GM10847 (cell line): ENCODE results near the gene LRRC4B.

Experiments
- POLR2A ChIP-seq: IDR thresholded peaks from 2 replicates; pipeline ENCODE4 v1.6.1; 2011; ENCODE audit not compliant: insufficient read length; ENCODE audit errors: extremely low read depth

The LRRC4B gene, protein sequence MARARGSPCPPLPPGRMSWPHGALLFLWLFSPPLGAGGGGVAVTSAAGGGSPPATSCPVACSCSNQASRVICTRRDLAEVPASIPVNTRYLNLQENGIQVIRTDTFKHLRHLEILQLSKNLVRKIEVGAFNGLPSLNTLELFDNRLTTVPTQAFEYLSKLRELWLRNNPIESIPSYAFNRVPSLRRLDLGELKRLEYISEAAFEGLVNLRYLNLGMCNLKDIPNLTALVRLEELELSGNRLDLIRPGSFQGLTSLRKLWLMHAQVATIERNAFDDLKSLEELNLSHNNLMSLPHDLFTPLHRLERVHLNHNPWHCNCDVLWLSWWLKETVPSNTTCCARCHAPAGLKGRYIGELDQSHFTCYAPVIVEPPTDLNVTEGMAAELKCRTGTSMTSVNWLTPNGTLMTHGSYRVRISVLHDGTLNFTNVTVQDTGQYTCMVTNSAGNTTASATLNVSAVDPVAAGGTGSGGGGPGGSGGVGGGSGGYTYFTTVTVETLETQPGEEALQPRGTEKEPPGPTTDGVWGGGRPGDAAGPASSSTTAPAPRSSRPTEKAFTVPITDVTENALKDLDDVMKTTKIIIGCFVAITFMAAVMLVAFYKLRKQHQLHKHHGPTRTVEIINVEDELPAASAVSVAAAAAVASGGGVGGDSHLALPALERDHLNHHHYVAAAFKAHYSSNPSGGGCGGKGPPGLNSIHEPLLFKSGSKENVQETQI

DNA sequence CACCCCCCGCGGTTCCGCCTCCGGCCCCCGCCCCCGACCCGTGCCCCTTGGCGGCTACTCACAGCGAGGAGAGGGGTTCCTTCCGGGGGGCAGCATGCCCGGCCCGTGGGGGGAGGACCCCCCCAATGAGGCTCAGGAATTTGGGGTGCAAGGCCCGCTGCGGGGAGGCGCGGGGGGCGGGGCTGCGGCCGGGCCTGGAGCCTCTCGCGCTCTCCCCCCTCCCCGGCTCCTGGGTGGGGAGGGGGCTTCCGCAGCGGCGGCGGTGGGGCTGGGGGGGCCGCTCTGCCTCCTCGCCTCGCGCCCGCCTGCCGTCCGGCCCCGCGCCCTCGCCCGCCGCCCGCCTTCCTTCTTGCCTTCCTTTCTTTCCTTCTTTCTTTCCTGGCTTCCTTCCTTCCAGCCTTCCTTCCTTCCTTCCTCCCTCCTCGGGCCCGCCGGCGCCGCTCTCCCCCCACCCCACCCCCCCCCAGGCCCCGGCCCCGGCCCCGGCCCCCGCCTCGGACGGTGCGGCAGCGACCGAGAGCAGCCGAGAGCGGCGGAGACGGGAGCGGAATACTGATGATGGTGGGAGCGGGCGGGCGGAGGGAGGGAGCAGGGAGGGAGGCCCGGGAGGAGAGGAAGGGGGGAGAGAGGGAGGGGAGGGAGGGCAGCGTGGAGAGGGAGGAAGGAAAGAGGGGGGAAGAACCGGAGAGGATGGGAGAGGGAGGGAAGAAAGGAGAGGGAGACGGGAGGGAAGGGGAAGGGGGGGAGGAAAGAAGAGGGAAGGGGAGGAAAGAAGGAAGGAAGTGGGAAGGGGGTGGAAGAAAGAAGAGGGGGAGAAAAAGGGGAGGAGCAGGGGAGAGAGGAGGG is at the start of gene LRRC4B:
Gene LRRC4B, minus strand, starts transcription at position 554 of the 846 bp plus-strand sequence. CDS start 19,597 bp downstream, outside the sequence.
- no peak for TF ChIP-seq POLR2A

- no peak for TF ChIP-seq POLR2A
Measured at GRCh38 chr19:50607874-50608785, 39.9 kb upstream of the LRRC4B start.

DNA sequence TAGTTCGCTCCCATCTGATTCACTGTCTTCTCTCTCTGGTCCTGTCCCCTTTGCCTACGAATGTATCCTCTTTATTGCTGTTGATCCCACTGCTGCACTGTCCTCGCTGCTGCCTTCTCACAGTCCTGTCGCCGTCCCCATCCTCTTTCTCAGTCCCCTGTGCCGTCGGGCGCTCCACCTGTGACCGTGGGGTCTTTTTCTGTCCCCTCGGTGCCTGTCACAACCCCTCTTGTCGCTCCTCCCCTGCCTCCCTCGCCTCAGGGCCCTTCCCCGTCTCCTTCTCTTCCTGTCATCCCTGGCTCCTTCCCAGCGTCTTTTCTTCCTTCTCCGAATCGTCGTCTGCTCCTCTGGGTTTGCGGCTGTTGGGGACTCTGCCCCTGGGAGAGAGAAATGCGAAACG is 39.2 kb upstream of the LRRC4B start:
- no peak for TF ChIP-seq POLR2A

- no peak for TF ChIP-seq POLR2A
Measured at GRCh38 chr19:50602935-50603334, 34.7 kb upstream of the LRRC4B start.

GRCh38 chr19:50602496-50602895 is 34.3 kb upstream of the LRRC4B start:
- no peak for TF ChIP-seq POLR2A

GRCh38 chr19:50602089-50602422 is 33.8 kb upstream of the LRRC4B start:
- TF ChIP-seq POLR2A, result no peak

- no peak for TF ChIP-seq POLR2A
Measured at GRCh38 chr19:50601407-50602088, 33.3 kb upstream of the LRRC4B start.

DNA sequence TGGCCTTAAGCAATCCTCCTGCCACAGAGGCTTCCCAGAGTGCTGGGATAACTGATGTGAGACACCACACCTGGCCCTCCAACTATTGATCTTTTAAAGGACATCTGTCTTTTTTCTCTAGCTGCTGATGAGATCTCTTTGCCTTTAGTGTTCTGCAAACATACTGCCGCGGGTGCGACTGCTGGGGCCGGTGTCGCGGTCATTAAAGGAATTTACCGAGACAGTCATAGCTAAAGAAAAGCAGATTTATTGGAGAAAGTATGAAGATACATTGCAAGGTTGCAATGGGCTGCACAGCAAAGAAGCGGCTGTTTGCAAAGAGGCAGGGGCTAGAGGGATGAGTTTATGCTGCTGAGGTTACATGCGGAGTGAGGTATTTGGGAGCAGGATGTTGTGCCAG is 31.2 kb upstream of the LRRC4B start:
- no peak for TF ChIP-seq POLR2A

GRCh38 chr19:50590191-50590590 is 22.0 kb upstream of the LRRC4B start:
- TF ChIP-seq POLR2A, result no peak

DNA sequence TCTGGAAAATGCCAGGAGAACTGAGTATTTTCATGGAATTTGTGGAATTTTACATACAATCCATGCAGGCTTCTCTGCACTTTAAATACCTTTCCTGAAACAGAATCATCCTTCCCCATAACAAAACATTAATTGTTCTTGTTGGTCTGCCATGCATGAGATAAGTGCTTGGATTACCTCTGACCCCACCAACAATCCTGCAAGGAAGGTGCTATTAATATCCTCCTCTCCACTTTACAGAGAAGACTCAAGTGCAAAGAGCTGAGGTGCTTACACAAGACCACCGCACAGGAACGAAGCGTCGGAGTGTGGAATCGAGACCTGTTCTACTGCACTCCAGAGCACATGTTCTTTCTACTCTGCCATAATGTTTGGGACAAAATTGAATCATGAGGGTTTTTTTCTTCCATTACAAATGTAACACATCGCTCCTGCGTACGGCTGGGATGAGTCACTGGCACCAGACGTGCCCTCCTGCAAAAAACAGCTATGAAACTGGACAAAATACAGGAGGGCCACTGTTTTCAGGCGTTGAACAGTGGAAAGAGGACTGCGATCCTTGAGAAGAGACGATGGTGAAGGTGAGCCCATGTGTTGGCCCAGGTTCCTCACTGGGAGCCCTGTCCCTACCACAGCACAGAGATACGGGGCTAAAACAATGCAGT is 12.9 kb upstream of the LRRC4B start:
- TF ChIP-seq POLR2A, result no peak

- no peak for TF ChIP-seq POLR2A
Measured at GRCh38 chr19:50580240-50580639, 12.0 kb upstream of the LRRC4B start.

DNA sequence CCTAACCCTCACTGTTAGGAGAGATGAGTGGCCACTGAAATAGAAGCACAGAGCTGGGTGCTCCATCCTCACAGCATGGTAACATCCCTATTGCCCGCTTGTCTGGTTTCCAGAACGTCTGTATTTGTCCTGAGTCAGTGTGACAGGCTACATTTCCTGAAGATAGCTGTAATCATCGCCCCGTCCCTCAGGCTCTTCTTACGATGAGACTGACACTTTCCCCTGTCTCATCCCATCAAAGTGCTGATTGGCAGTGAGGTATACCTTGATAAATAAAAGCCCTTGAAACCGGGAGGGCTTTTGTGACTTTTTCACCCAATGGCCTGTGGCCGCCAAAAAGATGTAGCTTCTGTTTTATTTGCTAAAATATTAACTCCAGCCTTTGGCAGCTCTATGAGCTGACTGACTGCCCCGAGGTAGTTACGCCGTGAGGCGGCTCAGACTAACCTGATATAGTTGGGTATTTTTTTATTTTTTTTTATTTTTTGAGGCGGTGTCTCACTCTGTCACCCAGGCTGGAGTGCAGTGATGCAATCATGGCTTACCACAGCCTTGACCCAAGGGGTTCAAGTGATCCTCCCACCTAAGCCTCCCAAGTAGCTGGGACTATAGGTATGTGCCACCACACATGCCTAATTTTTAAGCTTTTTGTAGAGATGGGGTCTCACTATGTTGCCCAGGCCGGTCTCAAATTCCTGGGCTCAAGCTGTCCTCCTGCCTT is 5.7 kb upstream of the LRRC4B start:
- no peak for TF ChIP-seq POLR2A

GRCh38 chr19:50570997-50571396 is 2.8 kb upstream of the LRRC4B start:
- no peak for TF ChIP-seq POLR2A
